BE2C (cell line): ENCODE data around the gene RNASET2.
A peak's percentile ranks its signal among the peaks of the same experiment; 100 is the strongest.

Experiments used
- DNase-seq: peaks from one replicate; pipeline ENCODE4 v3.0.0-alpha.2; 2020
- H3K27me3 ChIP-seq: fragments of 250-450 bp; sonication (Bioruptor Pico); 2 replicates; pipeline ENCODE4 v1.5.1; 2020; ENCODE audit warnings: mild to moderate bottlenecking
- H3K36me3 ChIP-seq: fragments of 250-450 bp; sonication (Bioruptor Pico); 2 replicates; pipeline ENCODE4 v1.5.1; 2020; ENCODE audit warnings: mild to moderate bottlenecking
- H3K4me1 ChIP-seq: fragments of 250-450 bp; sonication (Bioruptor Pico); 2 replicates; pipeline ENCODE4 v1.5.1; 2020
- H3K4me3 ChIP-seq: 2 replicates; pipeline ENCODE4 v1.5.1; 2011; ENCODE audit warnings: low read depth, low read length
- H3K9me3 ChIP-seq: fragments of 250-450 bp; sonication (Bioruptor Pico); 2 replicates; pipeline ENCODE4 v1.5.1; 2020
- TF ChIP-seq, protein P1 (sequence below): IDR thresholded peaks from 2 replicates; pipeline ENCODE4 v1.5.1; 2012; ENCODE audit warnings: mild to moderate bottlenecking, low read depth, low read length

RNASET2 gene

DNA sequence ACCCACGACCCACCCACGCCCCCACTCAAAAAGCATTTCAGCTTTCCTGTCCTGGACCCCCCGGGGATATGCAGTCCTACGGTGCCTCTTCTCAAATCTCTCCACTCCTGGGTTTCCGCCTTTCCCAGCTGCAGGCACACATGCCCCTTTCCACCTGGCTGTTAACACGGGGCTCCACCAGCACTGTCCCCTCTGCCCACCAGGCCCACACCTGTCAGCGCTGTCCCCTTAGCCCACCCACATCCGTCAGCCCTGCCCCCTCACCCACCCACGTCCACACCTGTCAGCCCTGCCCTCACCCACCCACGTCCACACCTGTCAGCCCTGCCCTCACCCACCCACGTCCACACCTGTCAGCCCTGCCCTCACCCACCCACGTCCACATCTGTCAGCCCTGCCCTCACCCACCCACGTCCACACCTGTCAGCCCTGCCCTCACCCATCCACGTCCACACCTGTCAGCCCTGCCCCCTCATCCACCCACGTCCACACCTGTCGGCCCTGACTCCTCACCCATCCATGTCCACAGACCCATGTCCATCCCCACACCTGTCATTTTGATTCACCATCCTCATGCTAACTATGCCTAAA, 11.6 kb downstream of the RNASET2 start:
- Histone ChIP-seq H3K27me3 (no peaks in the 10 kb centered on the region), H3K4me3 (no peak overlapping the region), H3K36me3 (0 out of 2 replicates have a peak, but pooled peaks cover 2% of the 10 kb centered on the region), H3K4me1 (peaks cover 21% of the 10 kb centered on the region), H3K9me3 (no peaks in the 10 kb centered on the region)
- no peak for DNase-seq
- TF ChIP-seq, protein P1, sequence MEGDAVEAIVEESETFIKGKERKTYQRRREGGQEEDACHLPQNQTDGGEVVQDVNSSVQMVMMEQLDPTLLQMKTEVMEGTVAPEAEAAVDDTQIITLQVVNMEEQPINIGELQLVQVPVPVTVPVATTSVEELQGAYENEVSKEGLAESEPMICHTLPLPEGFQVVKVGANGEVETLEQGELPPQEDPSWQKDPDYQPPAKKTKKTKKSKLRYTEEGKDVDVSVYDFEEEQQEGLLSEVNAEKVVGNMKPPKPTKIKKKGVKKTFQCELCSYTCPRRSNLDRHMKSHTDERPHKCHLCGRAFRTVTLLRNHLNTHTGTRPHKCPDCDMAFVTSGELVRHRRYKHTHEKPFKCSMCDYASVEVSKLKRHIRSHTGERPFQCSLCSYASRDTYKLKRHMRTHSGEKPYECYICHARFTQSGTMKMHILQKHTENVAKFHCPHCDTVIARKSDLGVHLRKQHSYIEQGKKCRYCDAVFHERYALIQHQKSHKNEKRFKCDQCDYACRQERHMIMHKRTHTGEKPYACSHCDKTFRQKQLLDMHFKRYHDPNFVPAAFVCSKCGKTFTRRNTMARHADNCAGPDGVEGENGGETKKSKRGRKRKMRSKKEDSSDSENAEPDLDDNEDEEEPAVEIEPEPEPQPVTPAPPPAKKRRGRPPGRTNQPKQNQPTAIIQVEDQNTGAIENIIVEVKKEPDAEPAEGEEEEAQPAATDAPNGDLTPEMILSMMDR = no peak

DNA sequence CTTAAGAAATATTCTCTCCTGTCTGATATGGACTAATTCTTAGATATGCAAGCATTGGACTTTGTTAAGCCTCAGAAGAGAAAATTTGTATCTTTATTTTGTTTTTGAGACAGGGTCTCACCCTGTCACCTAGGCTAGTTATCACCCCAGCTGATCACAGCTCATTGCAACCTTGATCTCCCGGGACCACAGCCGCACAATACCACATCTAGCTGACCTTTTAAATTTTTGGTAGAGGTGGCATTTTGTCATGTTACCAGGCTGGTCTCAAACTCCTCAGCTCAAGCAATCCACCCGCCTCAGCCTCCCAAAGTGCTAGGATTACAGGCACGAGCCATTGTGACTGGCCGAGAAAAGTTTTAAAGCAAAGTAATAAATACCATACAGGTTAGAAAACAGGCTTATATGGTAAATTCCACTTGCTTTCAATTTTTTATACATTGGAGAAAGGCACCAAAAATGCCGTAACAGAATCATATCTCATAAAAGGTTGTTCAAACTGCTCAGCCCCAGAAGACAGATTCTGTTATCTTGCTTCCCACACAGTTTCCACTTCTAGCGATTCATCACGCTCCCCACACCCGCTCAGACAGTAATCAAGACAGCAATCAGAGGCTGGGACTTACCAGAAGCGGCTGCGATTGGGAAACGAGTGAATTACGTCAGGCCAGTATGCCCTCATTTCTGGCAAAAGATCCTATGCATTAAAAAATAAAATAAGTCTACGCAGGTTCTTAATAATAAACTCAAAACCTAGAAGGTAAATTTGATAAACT, 13.8 kb downstream of the RNASET2 start:
- Histone ChIP-seq H3K9me3 (no peaks in the 10 kb centered on the region), H3K36me3 (0 out of 2 replicates have a peak, but pooled peaks cover 2% of the 10 kb centered on the region), H3K4me3 (peak overlapping the region; percentile 33), H3K4me1 (peaks cover 21% of the 10 kb centered on the region), H3K27me3 (no peaks in the 10 kb centered on the region)
- TF ChIP-seq, protein P1 = no peak
- DNase-seq = peak; percentile 45

DNA sequence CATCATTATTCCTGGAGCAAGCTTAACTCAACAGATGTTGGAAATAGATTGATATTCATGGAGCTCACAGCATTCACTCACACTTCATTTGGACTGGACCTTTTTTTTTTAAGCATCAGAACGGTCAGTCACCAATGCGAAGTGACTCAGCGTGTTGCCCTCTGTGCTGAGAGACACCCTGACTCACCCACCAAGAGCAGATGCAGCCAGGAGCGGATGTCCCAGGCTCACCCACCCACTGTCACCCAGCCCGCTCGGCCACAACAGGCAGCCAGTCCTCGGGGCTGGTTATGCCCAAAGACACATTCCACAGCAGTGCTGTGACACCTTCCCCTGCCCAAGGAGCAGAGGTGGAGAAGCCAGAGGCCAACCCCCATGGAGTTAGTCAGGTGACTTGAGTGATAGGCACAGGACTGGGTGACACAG, 15.7 kb downstream of the RNASET2 start:
- no peak overlapping the region for H3K4me3 ChIP-seq
- no peak for DNase-seq
- no peaks in the 10 kb centered on the region for H3K27me3 ChIP-seq
- H3K9me3 ChIP-seq = no peaks in the 10 kb centered on the region
- H3K4me1 ChIP-seq = peaks cover 23% of the 10 kb centered on the region
- TF ChIP-seq, protein P1 = no peak
- no peaks in the 10 kb centered on the region; the same call in 1 of the 2 replicates for H3K36me3 ChIP-seq

DNA sequence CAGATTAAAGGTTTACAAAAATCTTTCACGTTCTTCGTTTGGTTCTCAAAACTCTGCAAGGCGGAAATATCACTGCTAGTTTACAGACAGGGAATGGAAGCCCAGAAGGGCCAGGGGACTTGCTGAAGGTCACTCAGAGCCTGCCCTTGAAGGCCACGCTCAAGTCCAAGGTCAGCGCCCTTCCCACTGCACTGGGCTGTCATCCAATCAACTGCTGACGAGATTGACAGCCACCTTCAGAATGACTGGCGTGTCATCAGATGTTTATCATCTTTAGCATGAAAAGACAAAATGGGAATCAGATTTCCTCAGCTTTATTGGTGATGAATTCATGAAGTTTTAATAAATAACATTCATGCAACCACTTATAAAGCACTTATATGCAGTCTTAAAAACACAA, 16.5 kb downstream of the RNASET2 start:
- no peaks in the 10 kb centered on the region; the same call in 1 of the 2 replicates for H3K36me3 ChIP-seq
- H3K27me3 ChIP-seq = no peaks in the 10 kb centered on the region
- DNase-seq = no peak
- TF ChIP-seq, protein P1 = no peak
- no peaks in the 10 kb centered on the region for H3K9me3 ChIP-seq
- H3K4me1 ChIP-seq = peaks cover 24% of the 10 kb centered on the region
- no peak overlapping the region for H3K4me3 ChIP-seq

DNA sequence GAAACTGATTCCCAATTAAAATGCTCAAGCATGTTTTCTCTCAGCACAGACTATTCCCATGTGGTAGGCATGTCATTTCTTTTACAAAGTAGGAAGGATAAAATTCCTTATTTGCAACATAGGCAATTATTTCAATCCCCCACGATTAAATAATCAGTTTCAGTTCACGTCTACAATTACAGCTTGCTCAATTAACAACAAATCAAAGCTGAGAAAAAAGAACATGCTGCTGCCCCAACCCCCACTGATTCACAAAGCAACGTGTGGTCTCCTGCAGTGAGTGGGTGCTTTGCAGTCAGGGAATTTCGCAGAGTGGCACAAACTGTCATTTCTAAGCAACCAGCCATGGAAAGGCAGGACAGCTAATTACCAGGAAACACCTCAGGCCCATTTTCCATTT, 17.0 kb downstream of the RNASET2 start:
- H3K4me1 ChIP-seq = peaks cover 24% of the 10 kb centered on the region
- DNase-seq = no peak
- H3K4me3 ChIP-seq = no peak overlapping the region
- no peaks in the 10 kb centered on the region for H3K27me3 ChIP-seq
- TF ChIP-seq, protein P1 = no peak
- H3K9me3 ChIP-seq = no peaks in the 10 kb centered on the region
- H3K36me3 ChIP-seq = no peaks in the 10 kb centered on the region; the same call in 1 of the 2 replicates

DNA sequence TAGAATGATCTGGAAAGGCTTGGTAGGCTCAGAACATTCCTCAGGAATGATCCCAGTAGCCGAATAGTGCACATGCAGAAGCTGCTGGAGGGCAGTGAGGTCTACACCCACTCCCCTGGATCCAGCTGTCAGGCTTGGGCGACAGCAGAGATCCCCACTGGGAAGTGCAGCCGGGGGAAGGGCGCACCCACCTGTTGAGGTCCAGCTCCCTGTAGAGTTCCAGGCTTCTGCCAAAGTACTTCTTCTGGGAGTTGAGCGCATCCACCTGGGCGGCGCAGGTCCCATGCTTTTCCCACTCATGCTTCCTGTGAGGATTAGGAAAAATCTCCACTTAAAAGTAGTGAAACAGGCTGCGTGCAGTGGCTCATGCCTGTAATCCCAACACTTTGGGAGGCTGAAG, 17.6 kb downstream of the RNASET2 start:
- Histone ChIP-seq H3K36me3 (no peaks in the 10 kb centered on the region; the same call in 1 of the 2 replicates), H3K4me1 (peaks cover 24% of the 10 kb centered on the region), H3K9me3 (no peaks in the 10 kb centered on the region), H3K27me3 (no peaks in the 10 kb centered on the region), H3K4me3 (no peak overlapping the region)
- TF ChIP-seq, protein P1 = no peak
- DNase-seq = no peak
